GM11168 (cell line): Measurements from ENCODE around the gene DUSP10.

Experiments
- in situ Hi-C: fragments of 300-500 bp; cut with MboI; formaldehyde crosslinking; loops from one replicate; pipeline ENCODE4 v1.12.0; 2022; ENCODE audit warnings: low sequenced_read_pairs; ENCODE audit not compliant: unreplicated experiment

Gene DUSP10

DNA sequence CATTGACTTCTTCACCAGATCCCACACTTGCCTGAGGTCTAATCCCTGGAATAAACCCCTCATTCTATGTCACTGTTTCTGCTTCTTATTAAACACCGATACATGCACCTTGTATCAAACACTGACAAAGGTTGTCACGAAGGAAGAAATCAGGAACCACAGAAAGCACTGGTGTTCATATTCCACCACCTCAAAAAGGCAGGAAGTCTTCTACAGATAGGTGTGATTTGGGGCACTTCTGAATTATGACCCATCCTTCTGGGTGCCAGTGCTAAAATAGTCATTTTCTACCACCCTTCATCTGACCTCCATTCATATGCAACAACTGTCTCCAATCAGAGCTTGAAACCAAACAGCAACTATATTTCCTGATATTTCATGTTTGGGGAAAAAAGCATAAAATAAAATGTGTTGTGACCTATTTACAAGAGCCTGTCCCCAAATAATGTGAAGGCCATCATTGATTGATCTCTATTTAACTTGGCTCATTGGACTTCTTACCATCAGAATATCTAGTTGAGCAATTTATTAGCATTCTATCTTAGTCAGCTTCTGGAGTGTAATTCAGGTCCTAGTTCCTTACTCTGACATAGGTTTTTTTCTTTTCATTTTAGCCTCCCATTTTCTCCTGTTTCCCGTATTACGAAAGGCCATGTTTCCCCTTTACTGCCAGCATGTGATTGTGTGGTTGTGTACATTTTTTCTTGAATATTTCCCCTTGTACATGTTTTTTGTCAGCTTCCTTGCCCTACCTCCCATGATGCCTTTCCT, 43.1 kb downstream of the DUSP10 start:
- in situ Hi-C loops: no loop called here

DNA sequence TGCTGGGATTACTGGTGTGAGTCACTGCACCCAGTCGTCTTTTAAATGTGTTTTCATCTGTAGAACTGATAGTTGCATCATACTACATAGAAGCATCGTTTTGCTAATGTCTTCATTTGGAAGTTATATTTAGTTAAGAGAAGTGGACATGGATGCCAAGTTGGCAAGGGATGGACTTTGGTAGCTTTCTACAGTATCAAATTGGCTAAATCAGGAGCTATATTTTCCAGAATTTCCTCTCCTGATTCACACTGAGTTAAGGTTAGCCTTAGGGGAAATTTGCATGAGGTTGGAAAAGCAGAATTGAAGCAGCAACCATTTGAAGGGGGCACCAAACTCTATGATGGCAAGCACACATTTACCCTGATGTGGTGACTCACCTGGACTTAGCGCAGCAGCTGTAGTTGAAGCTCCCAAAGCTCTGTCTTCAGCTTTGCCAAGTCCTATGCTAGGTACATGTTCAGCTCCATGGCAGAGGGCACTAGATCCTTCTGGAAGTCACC, 43.9 kb downstream of the DUSP10 start:
- in situ Hi-C loops: no loop called here

DNA sequence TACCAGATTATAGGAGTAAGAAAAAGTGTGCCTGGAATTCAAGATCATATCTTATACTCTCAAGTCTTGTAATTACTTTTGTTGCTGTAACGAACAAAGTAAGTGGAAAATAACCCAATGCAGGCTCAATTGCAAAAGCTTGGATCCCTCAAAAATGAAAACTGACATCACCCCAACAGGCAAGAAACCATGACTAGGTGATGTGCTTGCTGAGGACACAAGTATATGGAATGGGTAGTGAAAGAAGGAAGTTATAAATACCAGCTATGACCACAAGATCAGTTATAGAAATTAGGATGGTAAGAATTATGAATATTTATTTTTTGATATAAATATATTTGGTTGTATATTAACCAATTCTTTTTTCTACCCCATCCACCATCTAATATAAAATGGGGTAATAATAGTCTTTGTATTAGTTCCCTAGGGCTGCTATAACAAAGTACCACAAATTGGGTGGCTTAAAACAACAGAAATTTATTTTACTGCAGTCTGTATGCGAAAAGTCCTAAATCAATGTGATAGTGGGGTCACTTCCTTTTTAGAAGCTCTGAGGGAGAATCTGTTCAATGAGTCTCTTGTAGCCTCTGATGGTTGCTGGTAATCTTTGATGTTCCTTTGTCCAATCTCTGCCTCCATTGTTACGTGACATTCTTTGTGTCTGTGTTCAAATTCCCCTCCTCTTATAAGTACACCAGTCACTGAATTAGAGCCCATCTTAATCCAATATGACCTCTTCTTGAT, 45.0 kb downstream of the DUSP10 start:
- in situ Hi-C loops: no loop called here

DNA sequence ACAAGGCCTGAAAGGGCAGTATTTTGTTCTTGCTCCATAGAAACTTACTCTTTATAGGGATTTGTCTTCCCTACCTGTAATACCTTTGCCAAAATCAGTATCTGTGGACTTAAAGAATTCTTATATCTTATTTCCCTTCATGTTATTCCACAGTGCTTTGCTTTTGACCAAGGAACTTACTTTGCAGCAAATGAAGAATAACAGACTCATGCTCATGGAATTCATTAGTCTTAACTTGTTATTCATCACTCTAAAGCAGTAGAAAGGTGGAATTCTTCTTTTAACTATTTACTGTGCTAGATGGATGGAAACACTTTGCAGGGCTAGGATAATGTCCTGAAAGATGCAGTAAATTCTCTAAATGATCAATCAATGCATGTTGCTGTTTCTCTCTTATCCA, 45.9 kb downstream of the DUSP10 start:
- in situ Hi-C loops: no loop called here

DNA sequence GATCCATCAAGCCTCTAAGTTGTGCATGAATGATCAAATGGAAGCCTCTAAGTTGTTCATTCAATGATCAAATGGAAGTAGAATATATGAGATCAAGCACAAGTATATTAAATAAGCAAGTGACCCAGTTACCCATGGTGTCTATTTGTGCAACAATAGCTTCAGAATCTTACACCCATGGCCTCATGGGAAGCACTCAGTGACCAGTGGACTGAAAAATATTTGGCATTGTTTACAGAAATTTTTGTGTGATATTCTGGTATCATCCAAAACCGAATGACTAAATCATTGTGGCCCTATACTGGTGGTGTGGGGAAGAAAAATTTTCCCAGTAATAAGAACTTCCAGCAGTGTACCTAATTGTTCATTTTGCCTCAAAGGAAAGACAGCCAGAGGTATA, 46.6 kb downstream of the DUSP10 start:
- in situ Hi-C loops: no loop called here

DNA sequence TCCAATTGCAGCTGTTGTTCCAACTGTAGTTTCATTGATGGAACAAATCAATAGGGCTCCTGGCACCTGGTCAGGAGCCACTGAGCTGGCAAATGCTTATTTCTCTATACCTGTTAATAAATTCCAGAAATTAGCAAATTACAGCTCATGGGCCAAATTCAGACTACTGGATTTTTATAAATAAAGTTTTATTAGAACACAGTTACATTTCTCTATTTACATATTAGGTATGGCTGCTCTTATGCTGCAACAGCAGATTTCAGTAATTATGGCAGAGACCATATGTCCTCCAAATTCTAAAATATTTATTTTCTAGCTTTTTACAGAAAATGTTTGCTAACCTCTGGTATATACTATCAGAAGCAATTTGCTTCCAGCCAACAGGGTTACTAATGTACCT, 47.8 kb downstream of the DUSP10 start:
- in situ Hi-C loops: no loop called here

DNA sequence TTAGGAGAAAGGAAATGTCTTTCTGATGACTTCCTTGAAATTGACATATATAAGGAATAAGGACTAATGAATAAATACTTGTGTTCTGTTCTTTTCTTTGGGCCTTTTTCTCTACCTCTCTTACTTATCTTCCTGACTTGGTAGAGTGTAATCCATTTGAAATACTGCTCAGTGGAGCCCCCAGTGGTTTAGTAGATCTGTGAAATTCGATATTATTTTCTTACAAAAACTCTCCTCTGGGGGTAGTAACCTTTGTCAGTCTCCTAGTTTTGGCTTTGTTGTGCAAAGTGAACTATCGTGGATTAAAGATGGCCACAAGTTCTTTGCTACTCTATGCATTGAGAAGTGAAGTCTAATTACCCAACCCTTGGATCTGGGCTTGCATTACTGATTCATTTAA, 48.8 kb downstream of the DUSP10 start:
- in situ Hi-C loops: no loop called here

DNA sequence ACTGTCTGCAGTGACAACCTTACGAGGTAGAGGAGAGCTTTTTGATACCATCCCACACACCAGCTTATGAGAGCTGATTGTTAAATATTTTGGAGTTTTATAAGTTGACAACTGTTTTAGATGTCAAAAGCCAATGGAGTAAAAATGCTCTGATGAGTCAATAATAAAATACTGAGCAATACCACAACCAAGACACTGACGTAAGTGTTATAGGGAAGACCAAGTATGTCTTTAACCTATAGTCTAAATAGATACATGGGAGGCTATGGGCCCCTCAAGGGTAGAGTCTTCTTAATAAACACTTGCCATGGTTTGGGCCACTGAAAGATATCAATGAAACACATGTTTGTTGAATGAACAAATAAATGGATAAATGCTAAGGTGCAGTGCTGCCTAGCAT, 49.2 kb downstream of the DUSP10 start:
- in situ Hi-C loops: no loop called here

DNA sequence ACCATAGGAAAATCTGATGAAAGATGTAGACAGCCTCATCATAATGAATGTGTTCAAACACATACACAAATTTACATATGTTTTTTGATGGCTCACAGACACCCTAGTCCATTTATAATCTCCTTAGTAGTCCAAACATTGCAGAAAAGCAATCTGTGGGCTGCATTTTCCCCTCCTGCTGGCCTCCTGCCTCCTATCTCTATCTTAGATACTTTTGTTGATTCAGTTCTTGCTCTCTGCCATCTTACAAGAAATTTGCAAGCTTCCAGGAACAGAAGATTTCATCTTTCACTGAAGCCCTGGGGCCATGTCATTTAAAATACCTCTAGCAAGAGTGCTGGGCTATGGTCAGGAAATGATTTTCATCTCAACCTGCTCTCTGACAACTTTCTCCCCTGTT, 50.6 kb downstream of the DUSP10 start:
- in situ Hi-C loops: no loop called here

DNA sequence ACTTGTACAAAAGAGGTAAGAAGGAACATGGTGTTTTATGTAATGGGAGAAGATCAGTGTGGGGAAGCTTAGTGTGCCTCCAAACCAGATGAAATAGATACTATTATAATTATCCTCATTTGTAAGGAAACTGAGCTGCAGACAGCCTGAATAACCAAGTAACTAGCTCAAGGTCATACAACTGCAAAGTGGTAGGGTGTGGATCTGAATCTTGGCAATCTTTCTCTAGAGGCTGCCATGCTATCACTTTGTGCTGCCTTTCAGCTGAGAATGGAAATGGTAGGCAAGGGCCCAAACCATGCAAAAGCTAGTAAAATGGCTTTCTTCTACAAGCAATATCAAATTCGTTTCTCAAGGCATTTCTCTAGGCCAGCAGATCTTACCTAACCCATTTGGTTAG, 51.0 kb downstream of the DUSP10 start:
- in situ Hi-C loops: no loop called here

DNA sequence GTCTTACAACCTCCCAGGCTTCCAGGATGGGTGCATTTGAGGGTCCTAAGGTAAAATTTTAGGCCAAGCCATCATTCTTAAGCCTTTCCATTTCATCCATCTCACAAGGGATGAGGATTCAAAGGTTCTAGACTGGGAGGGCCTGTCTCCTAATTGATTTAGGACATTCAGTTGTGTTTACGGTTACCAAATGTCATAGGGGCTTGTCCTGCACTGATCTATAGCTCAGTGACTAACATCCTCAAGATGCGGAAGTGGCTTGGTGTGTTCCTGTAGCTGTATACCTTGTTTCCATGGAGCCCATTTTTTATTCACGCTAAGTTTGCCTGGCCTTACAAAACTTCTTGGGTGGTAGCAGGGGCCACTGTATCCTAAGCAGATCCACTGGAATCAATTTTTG, 52.8 kb downstream of the DUSP10 start:
- in situ Hi-C loops: no loop called here

DNA sequence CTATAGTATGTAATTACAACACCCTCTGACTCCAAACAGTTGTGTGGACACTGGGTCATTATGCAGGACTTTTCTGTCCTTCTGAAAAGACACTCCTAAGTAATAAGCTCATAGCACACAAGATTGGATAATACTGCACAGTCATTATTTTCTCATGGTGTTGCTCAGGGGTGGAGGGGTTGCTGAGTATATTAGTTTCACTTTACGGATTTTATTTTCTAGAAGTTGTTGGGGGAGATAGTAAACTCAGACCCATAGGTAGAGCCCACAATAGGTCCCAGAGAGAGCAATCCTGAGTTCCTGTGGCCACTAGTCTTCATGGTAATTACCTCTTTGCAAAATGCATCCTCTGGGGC, 53.4 kb downstream of the DUSP10 start:
- in situ Hi-C loops: no loop called here

DNA sequence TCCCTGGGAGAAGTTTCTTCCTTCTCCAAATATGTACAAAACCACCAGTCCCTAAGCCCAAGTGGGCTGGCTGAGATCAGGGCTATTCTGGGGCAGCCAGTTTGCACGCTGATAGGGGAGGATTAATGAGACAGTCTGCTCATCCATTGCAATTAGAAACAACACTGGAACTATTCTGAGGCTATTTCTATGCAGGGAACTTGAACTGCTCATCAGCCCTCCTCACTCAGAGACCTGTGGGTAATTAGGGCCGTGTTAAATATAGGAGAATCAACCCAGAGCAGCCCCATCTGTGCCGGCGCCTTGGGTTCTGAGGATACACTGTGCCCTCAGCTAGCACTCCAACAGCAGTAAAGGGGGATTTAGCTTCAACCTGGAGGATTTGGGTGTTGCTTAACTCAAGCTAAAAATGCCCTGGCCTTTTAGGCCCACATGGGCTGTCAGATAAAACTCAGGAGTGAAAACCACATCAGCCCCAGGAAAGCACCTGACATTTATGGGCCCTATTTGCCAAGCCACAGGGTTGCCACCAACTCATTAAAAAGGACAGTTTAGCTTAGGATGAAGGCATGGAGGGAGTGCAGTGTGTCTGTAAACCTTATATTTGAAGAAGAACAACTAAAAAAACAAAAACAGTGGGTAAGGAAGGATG, 53.9 kb downstream of the DUSP10 start:
- in situ Hi-C loops: no loop called here

DNA sequence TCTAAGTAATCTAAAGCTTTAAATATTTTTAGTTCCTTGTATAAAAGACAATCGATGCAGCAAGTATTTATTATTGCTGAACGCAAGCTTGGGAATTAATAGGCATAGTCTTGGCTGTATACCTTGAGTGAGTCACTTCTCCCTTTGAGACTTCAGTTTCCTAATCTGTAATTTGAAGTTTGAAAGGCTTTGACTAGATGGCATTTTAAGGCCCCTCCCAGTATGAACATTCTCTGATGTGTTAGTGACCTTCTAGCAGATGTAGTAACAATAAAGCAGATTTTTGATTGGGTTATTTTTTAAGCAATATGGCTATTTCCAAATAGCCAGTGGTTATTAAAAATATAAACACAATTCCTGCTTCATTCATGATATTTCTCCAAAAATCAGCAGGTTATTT, 58.2 kb downstream of the DUSP10 start:
- in situ Hi-C loops: no loop called here

DNA sequence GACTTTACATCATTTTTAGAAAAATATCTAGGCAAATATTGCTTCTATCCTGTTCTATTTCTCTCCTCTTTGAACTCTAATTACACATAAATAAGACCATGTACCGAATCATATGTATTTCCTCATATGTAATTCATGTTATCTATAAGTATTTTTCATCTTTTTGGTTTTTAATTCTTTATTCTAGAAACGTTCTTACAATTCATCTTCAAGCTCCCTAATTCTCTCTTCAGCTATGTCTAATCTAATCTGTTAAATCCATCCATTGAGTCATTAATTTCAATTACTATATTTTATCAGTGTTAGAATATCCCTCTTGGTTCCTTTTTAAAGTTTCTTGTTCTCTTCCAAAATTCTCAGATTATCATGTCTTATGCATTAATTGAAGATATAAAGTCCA, 61.8 kb downstream of the DUSP10 start:
- in situ Hi-C loops: no loop called here

DNA sequence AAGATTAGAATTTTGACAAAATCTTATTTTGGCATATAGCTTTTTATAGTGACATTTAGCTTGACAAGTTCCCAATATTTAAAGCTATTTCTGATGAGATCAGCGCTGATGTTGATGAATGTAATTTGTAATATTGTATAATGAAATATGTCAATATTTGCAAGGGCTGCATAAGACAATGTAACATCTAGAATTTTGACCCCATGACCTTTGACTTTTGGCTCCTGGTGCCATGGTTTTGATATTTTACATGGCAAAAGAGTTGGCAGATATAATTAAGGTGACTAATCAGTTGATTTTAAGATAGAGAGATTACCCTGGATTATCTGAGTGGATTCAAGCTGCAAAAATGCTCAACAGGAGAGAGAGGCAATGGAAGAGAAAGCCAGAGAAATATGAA, 63.9 kb downstream of the DUSP10 start:
- in situ Hi-C loops: no loop called here

DNA sequence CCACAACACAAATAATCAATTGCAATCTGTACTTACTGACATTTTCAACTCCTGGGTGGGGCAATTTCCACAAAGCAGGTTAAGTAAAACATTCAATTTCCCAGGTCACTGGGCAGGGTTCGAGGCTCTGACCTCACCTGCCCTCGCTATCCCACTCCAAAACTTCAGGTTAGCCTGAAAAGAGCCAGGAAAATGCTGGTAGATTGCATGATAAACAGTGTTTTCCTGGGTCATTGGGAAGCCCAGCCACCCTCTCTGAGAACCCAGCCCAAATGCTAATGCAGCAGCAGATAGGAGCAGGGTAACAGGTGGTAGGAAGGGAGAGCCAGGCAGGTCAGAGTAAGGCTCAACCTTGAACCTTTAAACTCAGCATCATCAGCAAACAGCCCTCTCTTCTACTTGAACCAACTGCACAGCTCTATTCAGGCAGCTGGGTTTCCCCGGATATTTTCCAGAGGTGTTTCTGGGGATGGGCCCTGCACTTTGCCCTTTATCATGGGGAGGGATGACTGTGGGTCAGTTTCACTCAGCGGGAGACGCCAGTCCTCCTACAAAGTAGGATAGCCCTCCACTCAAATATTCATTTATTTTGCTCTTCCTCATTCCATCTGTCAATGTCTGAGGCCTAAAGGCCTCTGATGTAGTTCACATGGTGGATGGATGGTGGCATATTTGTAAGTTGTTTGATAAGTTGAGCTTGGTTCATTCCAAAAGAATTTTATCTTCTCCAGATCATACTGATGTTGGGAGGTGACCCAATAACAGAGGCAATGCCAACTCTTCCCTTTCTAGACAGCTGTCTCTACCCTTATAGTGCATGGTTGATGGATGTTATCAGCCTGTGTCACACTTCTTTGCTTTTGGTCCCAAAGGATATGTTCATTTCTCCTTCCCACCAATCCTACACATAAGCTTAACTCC, 65.7 kb downstream of the DUSP10 start:
- in situ Hi-C loops: no loop called here

DNA sequence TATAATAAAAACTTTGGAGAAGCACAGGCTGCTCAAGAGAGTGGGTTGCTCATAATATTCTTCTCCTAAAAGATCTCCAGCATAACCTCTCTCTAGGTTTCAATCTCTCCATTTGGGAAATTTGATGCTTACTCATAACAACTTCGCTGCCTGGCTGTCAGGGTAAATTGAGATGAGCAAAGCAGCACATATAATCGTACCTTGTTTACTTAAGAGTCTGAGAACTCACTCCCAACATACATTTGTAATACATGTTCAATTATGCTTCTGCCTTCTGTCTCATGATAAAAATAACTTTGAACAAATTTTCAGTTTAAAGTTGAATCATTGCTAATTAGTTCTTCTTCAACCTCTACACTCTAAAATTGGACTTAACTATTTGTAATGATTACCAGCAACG, 68.9 kb downstream of the DUSP10 start:
- in situ Hi-C loops: no loop called here

DNA sequence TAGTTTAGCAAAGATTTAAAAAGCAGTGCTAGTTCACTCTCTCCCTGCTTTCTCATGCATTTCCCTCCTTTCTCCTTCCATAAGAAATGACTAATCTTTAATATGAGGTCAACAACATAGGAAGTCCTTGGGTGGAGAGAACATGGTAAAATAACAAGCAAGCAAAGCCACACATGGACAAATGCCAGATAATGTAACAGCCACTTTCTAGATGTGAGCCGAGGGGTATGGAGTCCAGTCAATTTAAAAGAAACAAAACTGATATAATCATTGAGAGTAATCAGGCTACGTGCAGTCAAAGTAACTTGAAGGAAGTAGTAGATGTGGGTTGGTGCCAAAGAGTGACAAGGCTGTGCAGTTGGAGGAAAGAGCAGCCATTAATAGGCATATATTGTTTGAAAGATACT, 69.6 kb downstream of the DUSP10 start:
- in situ Hi-C loops: no loop called here

DNA sequence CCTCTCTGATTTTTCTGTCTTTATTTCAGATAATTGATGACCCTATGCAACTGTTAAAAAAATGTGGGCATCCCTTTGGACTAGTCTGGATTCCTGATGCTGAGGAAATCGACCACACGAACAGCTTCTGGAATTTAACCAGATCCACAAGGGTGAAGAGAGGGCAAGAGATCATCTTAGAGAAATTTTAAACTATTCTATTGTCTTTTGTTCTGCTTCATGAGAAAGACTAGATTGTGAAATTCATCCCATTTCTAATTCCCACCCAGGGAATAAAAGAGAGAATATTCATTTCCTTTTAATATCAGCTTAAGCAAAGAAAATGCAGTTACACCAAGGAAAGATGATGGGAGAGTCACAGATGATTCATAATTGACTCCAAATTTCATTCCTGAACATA, 71.8 kb downstream of the DUSP10 start:
- in situ Hi-C loops: no loop called here
